D721Med (cell line): ENCODE measurements around the gene RRBP1.

Experiments
- DNase-seq: peaks from one replicate; pipeline ENCODE4 v3.0.0; 2011; ENCODE audit warnings: low spot score; ENCODE audit not compliant: insufficient read length
- FAIRE-seq: peaks from 2 replicates; lab custom pipeline; 2011; peaks lifted over from hg19 to GRCh38; lab: Jason Lieb, UNC
- TF ChIP-seq, protein P1 (sequence below): IDR thresholded peaks from 2 replicates; pipeline ENCODE4 v1.5.1; 2012; ENCODE audit warnings: mild to moderate bottlenecking, control low read depth; ENCODE audit not compliant: insufficient read depth; ENCODE audit errors: missing control alignments

Gene RRBP1

DNA sequence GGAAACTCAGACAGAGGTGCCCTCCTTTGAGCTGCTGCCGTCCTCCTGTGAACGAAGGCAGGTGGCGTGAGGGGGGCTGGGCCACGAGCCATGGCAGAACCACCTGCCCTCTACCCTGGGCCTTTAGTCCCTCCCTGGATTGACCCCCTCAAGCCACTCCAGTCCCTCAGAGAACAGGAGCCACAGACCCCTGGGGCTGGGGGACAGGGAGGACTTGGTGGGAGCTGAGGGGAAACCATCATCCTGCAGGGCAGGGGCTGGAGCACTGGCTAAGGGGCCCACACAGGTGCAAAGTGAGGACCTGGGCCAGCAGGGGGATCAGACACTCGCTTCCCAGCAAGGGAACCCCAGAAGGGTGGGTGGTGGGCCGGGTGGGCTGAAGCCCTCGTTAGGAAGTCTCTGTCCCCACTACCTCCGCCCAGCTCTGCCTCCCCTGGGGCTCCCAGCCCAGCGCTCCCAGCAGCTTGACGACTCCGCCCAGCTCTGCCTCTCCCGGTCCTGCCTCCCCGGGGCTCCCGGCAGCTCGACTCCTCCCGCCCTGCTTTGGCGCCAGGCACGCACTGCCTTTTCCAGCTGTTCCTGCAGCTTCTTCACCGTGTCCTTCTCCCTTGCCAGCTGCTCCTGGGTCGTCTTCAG lies 67.7 kb downstream of the RRBP1 start:
- DNase-seq (no peak), FAIRE-seq (no peak)
- TF ChIP-seq, protein P1, sequence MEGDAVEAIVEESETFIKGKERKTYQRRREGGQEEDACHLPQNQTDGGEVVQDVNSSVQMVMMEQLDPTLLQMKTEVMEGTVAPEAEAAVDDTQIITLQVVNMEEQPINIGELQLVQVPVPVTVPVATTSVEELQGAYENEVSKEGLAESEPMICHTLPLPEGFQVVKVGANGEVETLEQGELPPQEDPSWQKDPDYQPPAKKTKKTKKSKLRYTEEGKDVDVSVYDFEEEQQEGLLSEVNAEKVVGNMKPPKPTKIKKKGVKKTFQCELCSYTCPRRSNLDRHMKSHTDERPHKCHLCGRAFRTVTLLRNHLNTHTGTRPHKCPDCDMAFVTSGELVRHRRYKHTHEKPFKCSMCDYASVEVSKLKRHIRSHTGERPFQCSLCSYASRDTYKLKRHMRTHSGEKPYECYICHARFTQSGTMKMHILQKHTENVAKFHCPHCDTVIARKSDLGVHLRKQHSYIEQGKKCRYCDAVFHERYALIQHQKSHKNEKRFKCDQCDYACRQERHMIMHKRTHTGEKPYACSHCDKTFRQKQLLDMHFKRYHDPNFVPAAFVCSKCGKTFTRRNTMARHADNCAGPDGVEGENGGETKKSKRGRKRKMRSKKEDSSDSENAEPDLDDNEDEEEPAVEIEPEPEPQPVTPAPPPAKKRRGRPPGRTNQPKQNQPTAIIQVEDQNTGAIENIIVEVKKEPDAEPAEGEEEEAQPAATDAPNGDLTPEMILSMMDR, result no peak

DNA sequence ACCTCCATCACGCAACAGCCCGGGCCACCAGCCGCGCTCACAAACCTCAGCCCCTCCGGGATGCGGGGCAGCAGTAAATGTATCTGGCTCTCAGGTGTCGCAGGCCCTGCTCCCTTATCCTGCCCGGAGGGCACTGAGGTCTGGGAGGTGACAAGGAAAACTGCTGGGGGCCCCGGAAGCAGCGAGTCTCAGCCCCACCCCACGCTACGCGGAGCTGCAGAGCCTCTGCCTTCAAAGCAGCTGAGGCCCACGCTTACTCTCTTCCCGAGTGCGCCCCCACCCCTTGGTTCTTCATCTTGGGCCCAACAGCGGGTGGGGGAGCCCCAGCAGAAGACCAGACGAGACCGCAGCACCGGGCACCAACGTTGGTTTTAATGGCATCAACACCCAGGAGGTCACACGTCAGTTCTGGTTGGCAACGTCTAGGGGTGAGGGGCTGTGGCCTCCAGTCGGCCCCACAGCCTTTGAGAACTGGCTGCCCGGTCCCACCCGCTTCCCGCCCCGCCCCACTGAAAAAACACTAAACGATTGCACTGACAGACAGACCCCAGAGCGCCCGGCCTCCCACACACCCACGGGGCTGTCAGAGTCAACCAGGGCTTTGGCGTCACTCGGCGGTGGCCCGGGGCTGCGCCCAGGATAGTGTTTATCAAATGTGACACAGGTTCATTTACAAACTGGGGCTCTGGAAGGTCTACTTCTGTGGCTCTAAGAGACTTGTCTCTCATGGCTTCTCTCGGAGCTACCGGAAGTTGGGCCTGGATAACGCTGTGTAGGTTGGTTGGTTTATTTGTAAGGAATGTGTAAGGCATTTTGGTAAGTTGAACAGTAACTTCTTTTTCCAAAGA lies 68.5 kb downstream of the RRBP1 start:
- FAIRE-seq (no peak), DNase-seq (no peak)

DNA sequence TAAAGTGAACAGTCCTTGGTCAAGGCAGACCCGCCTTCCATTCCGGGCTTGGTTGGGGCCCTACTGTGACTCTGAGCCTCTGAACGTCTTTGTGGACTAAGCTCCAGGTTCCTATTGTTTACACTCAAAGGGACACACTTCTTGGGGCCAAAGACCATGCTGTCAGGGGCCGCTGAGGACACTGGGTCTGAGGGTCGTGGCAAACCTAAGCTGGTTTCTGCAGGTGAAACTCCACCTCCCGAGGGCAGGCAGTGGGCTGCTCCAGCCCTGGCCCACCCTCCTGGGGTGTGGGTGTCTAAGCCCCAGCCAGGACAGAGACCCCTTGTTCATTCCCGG lies 69.1 kb downstream of the RRBP1 start:
- TF ChIP-seq, protein P1, result no peak
- no peak for DNase-seq
- FAIRE-seq, result no peak

More for the DNA sequence above, 68.5 kb downstream of the RRBP1 start:
- TF ChIP-seq, protein P1, result no peak

DNA sequence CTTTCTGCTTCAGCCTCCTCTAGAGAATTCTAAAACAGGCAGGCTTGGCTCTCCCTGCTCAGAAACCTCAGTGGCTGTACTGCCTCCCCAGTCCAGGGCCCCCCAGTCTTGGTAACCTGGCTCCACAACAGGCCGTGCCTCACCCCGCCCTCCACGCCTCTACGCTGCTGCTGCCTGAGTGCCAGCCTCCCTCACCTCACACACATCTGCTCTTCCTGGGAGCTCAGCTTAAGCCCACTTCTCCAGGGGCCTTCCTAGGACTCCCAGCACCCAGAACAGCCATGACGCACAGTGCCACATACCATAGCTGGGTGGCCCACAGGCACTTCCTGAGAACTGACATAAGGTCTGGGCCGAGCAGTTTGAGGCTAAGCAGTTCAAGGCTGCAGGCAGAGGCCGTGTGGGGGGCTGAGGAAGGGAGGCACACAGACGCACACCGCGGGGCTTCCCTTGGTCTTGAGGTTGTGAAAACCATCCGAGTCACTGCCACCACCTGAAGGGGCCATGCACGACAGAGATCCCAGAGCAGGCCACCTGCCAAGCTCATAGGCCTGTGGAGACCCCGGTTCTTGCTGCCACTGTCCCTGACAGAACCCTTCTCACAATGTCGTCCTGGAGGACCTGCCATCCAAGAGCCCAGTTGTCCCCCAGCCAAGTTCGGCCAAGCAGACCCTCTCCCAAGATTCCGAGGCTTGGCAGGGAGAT lies 69.6 kb downstream of the RRBP1 start:
- TF ChIP-seq, protein P1, result no peak
- FAIRE-seq (no peak), DNase-seq (no peak)

DNA sequence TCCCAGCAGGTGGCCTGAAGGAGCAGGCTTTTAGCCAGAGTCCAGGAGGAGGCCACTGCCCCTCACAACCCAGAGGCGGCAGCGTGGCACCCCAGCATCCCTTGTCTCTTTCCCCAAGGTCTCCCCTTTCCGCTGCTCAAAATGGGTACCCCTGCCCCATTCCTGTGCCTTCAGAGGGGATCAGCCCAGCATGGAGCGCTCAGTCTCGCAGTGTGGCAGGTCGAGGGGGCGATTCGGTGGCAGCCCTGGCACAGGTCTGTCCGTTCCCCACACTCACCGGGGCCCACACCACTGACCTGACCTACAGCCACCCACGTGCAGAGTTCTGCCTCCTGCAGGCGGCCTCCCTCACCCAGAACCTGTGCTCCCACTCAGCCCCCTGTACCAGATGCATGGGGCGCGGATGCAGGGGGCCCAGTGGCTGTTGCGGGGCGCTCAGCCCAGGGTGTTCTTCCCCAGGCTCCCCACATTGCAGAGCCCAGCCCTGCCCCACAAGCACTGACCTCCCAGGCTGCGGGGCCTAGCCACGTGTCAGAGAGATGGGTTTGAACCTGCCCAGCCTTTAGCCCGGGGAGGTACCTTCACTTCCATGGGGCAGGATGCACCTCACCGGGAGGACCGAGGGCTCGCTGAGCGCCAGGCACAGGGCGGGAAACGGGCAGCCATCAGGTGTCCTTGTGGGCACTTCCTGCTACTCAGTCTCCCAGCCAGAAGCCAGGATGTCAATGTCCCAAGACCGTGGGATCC lies 70.3 kb downstream of the RRBP1 start:
- DNase-seq (no peak), FAIRE-seq (no peak)
- TF ChIP-seq, protein P1, result no peak

DNA sequence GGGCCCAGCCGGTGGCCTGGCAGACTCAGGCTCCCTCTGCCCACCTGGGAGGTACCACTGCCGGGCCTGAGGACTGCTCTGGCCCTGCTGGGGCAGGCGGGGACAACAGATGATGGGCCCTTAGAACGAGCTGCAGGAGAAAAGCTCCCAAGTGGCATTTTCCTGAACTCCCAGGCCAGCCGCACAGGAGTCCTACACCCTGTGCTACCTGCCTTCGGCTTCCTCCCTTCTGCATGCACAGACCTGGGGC lies 70.8 kb downstream of the RRBP1 start:
- DNase-seq (no peak), FAIRE-seq (no peak)
- TF ChIP-seq, protein P1, result peak; percentile 8
